ENCODE data around the gene PPM1L.

DNA sequence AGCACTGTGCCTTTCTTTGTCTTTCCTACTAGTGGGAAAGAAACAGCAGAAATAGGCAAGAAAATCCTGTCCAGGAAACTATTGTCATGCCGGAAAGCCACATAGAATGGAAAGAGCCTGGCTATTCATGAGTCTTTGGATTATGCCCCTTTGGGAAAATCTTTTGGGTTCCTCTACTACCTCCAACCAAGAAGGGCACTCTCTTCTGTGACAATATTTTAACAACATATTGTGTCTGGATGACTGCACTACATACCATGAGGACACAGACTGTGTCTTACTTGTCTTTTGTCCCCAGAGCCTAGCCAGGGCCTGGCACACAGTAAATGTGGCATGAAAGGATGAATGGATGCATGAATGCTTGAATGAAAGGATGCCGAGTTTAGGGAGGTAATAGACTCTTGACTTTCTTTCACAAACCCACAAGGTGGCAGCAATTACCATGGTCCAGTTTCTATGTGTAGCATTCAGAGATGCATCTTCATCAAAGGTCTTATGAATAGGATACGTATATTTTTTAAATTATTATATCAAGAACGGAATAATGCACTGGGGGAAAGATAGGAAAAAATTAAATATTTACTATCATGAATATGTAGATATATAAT lies 48.7 kb upstream of the PPM1L start:
- TF ChIP-seq, protein P1, sequence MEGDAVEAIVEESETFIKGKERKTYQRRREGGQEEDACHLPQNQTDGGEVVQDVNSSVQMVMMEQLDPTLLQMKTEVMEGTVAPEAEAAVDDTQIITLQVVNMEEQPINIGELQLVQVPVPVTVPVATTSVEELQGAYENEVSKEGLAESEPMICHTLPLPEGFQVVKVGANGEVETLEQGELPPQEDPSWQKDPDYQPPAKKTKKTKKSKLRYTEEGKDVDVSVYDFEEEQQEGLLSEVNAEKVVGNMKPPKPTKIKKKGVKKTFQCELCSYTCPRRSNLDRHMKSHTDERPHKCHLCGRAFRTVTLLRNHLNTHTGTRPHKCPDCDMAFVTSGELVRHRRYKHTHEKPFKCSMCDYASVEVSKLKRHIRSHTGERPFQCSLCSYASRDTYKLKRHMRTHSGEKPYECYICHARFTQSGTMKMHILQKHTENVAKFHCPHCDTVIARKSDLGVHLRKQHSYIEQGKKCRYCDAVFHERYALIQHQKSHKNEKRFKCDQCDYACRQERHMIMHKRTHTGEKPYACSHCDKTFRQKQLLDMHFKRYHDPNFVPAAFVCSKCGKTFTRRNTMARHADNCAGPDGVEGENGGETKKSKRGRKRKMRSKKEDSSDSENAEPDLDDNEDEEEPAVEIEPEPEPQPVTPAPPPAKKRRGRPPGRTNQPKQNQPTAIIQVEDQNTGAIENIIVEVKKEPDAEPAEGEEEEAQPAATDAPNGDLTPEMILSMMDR (IDR thresholded peaks at IDR 0.05 in 2 of 3, conservative IDR thresholded peaks at IDR 0.05 in 1 of 3; ENCODE audit: control insufficient read depth in 2 of 3, extremely low read depth in 1 of 3, insufficient read depth in 1 of 3, low read depth in 3 of 3, low read length in 3 of 3) = peak; percentile 42 to 68 (median 46); a peak in 5 of 6 replicates
- no peak for TF ChIP-seq NFYA (IDR thresholded peaks at IDR 0.05; ENCODE audit: borderline replicate concordance, low read depth, low read length)
- TF ChIP-seq TAF1 (IDR thresholded peaks at IDR 0.05; ENCODE audit: borderline replicate concordance, low read depth, low read length) = no peak
- TF ChIP-seq, protein P2, sequence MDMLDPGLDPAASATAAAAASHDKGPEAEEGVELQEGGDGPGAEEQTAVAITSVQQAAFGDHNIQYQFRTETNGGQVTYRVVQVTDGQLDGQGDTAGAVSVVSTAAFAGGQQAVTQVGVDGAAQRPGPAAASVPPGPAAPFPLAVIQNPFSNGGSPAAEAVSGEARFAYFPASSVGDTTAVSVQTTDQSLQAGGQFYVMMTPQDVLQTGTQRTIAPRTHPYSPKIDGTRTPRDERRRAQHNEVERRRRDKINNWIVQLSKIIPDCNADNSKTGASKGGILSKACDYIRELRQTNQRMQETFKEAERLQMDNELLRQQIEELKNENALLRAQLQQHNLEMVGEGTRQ (IDR thresholded peaks at IDR 0.05; ENCODE audit: borderline replicate concordance, low read depth, low read length) = no peak
- no peak for TF ChIP-seq SUZ12 (IDR thresholded peaks at IDR 0.05; ENCODE audit: unreplicated experiment)
- TF ChIP-seq GABPA (IDR thresholded peaks at IDR 0.05; ENCODE audit: low read depth) = no peak
- TF ChIP-seq, protein P3, sequence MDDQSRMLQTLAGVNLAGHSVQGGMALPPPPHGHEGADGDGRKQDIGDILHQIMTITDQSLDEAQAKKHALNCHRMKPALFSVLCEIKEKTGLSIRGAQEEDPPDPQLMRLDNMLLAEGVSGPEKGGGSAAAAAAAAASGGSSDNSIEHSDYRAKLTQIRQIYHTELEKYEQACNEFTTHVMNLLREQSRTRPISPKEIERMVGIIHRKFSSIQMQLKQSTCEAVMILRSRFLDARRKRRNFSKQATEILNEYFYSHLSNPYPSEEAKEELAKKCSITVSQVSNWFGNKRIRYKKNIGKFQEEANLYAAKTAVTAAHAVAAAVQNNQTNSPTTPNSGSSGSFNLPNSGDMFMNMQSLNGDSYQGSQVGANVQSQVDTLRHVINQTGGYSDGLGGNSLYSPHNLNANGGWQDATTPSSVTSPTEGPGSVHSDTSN (IDR thresholded peaks at IDR 0.05; ENCODE audit: insufficient replicate concordance, low read depth, low read length) = no peak
- no peak for TF ChIP-seq BHLHE40 (IDR thresholded peaks at IDR 0.05; ENCODE audit: borderline replicate concordance in 1 of 2, low read depth in 2 of 2, low read length in 1 of 2)
- no peak for TF ChIP-seq EZH2 (IDR thresholded peaks at IDR 0.05; ENCODE audit: borderline replicate concordance, control insufficient read depth, low read depth, low read length)
- TF ChIP-seq POLR2A (IDR thresholded peaks at IDR 0.05; ENCODE audit: low read depth, low read length) = no peak

Measured in GM12878 (cell line).